ENCODE data around the gene ERC2.

The ERC2 gene

GRCh38 chr3:55880357-55880756 is 587.9 kb downstream of the ERC2 start:
- H3K9me3 Mint-ChIP-seq: no peaks in the 10 kb centered on the region
- no peaks in the 10 kb centered on the region for H3K36me3 Mint-ChIP-seq

GRCh38 chr3:55879901-55880331 is 588.4 kb downstream of the ERC2 start:
- Mint-ChIP-seq H3K4me3 (no peak overlapping the region), H3K27me3 (no peaks in the 10 kb centered on the region), H3K27ac (no peak overlapping the region), H3K9me3 (no peaks in the 10 kb centered on the region), H3K36me3 (no peaks in the 10 kb centered on the region), H3K4me1 (no peaks in the 10 kb centered on the region)

More at GRCh38 chr3:55880357-55880756, 587.9 kb downstream of the ERC2 start:
- H3K4me1 Mint-ChIP-seq: no peaks in the 10 kb centered on the region
- H3K27me3 Mint-ChIP-seq: no peaks in the 10 kb centered on the region
- H3K27ac Mint-ChIP-seq: no peak overlapping the region
- no peak overlapping the region for H3K4me3 Mint-ChIP-seq

- Mint-ChIP-seq H3K4me1 (no peaks in the 10 kb centered on the region), H3K9me3 (no peaks in the 10 kb centered on the region), H3K36me3 (no peaks in the 10 kb centered on the region), H3K27me3 (no peaks in the 10 kb centered on the region), H3K27ac (no peak overlapping the region), H3K4me3 (no peak overlapping the region)
Measured at GRCh38 chr3:55877703-55878102, 590.6 kb downstream of the ERC2 start.

- no peak overlapping the region for H3K4me3 Mint-ChIP-seq
- H3K36me3 Mint-ChIP-seq: no peaks in the 10 kb centered on the region
- H3K27ac Mint-ChIP-seq: no peak overlapping the region
- H3K4me1 Mint-ChIP-seq: no peaks in the 10 kb centered on the region
- H3K27me3 Mint-ChIP-seq: no peaks in the 10 kb centered on the region
- no peaks in the 10 kb centered on the region for H3K9me3 Mint-ChIP-seq
Measured at GRCh38 chr3:55876560-55876959, 591.7 kb downstream of the ERC2 start.

- Mint-ChIP-seq H3K9me3 (no peaks in the 10 kb centered on the region), H3K27me3 (no peaks in the 10 kb centered on the region), H3K4me3 (no peak overlapping the region), H3K27ac (no peak overlapping the region), H3K4me1 (no peaks in the 10 kb centered on the region), H3K36me3 (no peaks in the 10 kb centered on the region)
Measured at GRCh38 chr3:55875113-55875512, 593.2 kb downstream of the ERC2 start.

GRCh38 chr3:55873523-55874254 is 594.6 kb downstream of the ERC2 start:
- H3K27ac Mint-ChIP-seq: no peak overlapping the region
- no peaks in the 10 kb centered on the region for H3K4me1 Mint-ChIP-seq
- H3K36me3 Mint-ChIP-seq: no peaks in the 10 kb centered on the region
- H3K27me3 Mint-ChIP-seq: no peaks in the 10 kb centered on the region
- no peak overlapping the region for H3K4me3 Mint-ChIP-seq
- H3K9me3 Mint-ChIP-seq: no peaks in the 10 kb centered on the region

GRCh38 chr3:55870594-55870993 is 597.7 kb downstream of the ERC2 start:
- H3K27ac Mint-ChIP-seq: no peak overlapping the region
- no peaks in the 10 kb centered on the region for H3K4me1 Mint-ChIP-seq
- no peaks in the 10 kb centered on the region for H3K9me3 Mint-ChIP-seq
- no peaks in the 10 kb centered on the region for H3K36me3 Mint-ChIP-seq
- H3K27me3 Mint-ChIP-seq: no peaks in the 10 kb centered on the region
- H3K4me3 Mint-ChIP-seq: no peak overlapping the region

GRCh38 chr3:55868347-55868746 is 599.9 kb downstream of the ERC2 start:
- no peaks in the 10 kb centered on the region for H3K27me3 Mint-ChIP-seq
- H3K27ac Mint-ChIP-seq: no peak overlapping the region
- H3K9me3 Mint-ChIP-seq: no peaks in the 10 kb centered on the region
- H3K36me3 Mint-ChIP-seq: no peaks in the 10 kb centered on the region
- no peaks in the 10 kb centered on the region for H3K4me1 Mint-ChIP-seq
- H3K4me3 Mint-ChIP-seq: no peak overlapping the region

GRCh38 chr3:55863028-55863427 is 605.2 kb downstream of the ERC2 start:
- Mint-ChIP-seq H3K9me3 (no peaks in the 10 kb centered on the region), H3K27ac (no peak overlapping the region), H3K27me3 (no peaks in the 10 kb centered on the region), H3K36me3 (no peaks in the 10 kb centered on the region), H3K4me3 (no peak overlapping the region), H3K4me1 (no peaks in the 10 kb centered on the region)

GRCh38 chr3:55860049-55860721 is 608.1 kb downstream of the ERC2 start:
- Mint-ChIP-seq H3K27ac (no peak overlapping the region), H3K4me3 (no peak overlapping the region), H3K4me1 (no peaks in the 10 kb centered on the region), H3K36me3 (no peaks in the 10 kb centered on the region), H3K9me3 (no peaks in the 10 kb centered on the region), H3K27me3 (no peaks in the 10 kb centered on the region)

- Mint-ChIP-seq H3K36me3 (no peaks in the 10 kb centered on the region), H3K27me3 (no peaks in the 10 kb centered on the region), H3K4me1 (no peaks in the 10 kb centered on the region), H3K27ac (no peak overlapping the region), H3K4me3 (no peak overlapping the region), H3K9me3 (no peaks in the 10 kb centered on the region)
Measured at GRCh38 chr3:55859305-55859704, 609.0 kb downstream of the ERC2 start.

GRCh38 chr3:55858727-55859126 is 609.5 kb downstream of the ERC2 start:
- Mint-ChIP-seq H3K36me3 (no peaks in the 10 kb centered on the region), H3K27me3 (no peaks in the 10 kb centered on the region), H3K4me3 (no peak overlapping the region), H3K9me3 (no peaks in the 10 kb centered on the region), H3K4me1 (no peaks in the 10 kb centered on the region), H3K27ac (no peak overlapping the region)

- no peaks in the 10 kb centered on the region for H3K27me3 Mint-ChIP-seq
- H3K27ac Mint-ChIP-seq: no peak overlapping the region
- H3K4me1 Mint-ChIP-seq: no peaks in the 10 kb centered on the region
- H3K36me3 Mint-ChIP-seq: no peaks in the 10 kb centered on the region
- H3K4me3 Mint-ChIP-seq: no peak overlapping the region
- H3K9me3 Mint-ChIP-seq: no peaks in the 10 kb centered on the region
Measured at GRCh38 chr3:55858302-55858701, 610.0 kb downstream of the ERC2 start.

GRCh38 chr3:55857633-55858032 is 610.6 kb downstream of the ERC2 start:
- Mint-ChIP-seq H3K9me3 (no peaks in the 10 kb centered on the region), H3K27ac (no peak overlapping the region), H3K4me1 (no peaks in the 10 kb centered on the region), H3K27me3 (no peaks in the 10 kb centered on the region), H3K4me3 (no peak overlapping the region), H3K36me3 (no peaks in the 10 kb centered on the region)

- no peaks in the 10 kb centered on the region for H3K9me3 Mint-ChIP-seq
- no peak overlapping the region for H3K27ac Mint-ChIP-seq
- no peaks in the 10 kb centered on the region for H3K4me1 Mint-ChIP-seq
- no peaks in the 10 kb centered on the region for H3K27me3 Mint-ChIP-seq
- H3K4me3 Mint-ChIP-seq: no peak overlapping the region
- H3K36me3 Mint-ChIP-seq: no peaks in the 10 kb centered on the region
Measured at GRCh38 chr3:55855311-55855710, 613.0 kb downstream of the ERC2 start.

GRCh38 chr3:55854494-55854893 is 613.8 kb downstream of the ERC2 start:
- no peaks in the 10 kb centered on the region for H3K27me3 Mint-ChIP-seq
- H3K4me1 Mint-ChIP-seq: no peaks in the 10 kb centered on the region
- H3K27ac Mint-ChIP-seq: no peak overlapping the region
- no peak overlapping the region for H3K4me3 Mint-ChIP-seq
- H3K36me3 Mint-ChIP-seq: no peaks in the 10 kb centered on the region
- no peaks in the 10 kb centered on the region for H3K9me3 Mint-ChIP-seq

Measured in activated naive CD4-positive, alpha-beta T cell treated with anti-CD3 and anti-CD28 coated beads, Interleukin-2, amount 50 U/mL, for 24 hours (primary cell).